ENCODE data around the gene HBQ1.
"Not testable (repeated sequence)": the region's sequence is repeated elsewhere in the genome, so short reads cannot be mapped to it uniquely, and the experiment has no call there.

HBQ1 gene

DNA sequence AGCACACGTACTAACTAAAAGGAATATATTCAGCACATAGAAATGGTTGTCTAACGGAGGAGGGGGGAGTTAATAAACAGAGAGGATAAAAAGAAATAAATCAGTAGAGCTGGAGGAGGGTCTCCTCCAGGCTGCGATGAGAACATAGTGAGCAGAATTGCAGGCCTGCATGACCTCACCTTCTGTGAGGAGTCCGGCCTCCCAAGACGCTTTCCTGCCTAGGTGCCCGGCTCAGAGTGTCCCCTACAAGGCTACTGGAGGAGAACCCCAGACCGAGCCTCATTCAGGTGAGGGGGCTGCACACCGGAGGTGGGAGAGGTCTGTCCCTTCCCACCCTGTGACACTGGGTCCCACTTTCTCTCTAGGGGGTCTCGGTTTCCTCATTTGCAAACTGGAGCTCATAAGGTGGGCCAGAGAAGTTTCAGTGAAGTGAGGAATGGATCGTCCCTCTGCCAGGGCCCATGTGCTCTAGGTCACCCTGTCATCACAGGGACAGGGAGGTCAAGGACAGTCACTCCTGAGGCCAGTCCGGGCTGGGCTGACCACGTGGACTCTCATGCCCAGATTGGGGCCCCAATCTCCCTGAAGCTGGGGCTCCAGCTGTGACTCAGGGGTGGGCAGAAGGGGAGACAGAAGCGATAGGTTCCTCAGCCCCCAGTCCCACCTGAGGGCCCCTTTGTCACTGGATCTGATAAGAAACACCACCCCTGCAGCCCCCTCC is 17.8 kb upstream of the HBQ1 start:
- DNase-seq = no peak

- DNase-seq = not testable (repeated sequence)
These were observed 17.1 kb upstream of the HBQ1 start for GRCh38 chr16:163139-163538.

DNA sequence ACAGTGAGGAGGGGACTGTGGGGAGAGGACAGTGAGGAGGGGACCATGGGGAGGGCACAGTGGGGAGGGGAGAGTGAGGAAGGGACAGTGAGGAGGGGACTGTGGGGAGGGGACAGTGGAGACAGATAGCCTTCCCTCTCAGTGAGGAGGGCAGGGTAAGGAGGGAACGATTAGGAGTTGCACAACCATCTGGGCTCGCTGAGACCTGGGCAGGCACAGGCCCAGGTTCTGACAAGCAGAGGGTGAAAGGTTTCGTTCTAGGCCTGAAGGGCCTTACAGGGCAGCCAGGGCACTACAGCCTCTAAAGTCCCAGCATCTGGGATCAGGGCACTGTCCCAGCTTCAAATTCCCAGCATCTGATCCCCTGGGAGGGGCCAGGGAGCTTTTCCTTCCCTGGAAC is 16.6 kb upstream of the HBQ1 start:
- not testable (repeated sequence) for DNase-seq

- not testable (repeated sequence) for DNase-seq
These were observed 16.0 kb upstream of the HBQ1 start for GRCh38 chr16:164134-164823.

DNA sequence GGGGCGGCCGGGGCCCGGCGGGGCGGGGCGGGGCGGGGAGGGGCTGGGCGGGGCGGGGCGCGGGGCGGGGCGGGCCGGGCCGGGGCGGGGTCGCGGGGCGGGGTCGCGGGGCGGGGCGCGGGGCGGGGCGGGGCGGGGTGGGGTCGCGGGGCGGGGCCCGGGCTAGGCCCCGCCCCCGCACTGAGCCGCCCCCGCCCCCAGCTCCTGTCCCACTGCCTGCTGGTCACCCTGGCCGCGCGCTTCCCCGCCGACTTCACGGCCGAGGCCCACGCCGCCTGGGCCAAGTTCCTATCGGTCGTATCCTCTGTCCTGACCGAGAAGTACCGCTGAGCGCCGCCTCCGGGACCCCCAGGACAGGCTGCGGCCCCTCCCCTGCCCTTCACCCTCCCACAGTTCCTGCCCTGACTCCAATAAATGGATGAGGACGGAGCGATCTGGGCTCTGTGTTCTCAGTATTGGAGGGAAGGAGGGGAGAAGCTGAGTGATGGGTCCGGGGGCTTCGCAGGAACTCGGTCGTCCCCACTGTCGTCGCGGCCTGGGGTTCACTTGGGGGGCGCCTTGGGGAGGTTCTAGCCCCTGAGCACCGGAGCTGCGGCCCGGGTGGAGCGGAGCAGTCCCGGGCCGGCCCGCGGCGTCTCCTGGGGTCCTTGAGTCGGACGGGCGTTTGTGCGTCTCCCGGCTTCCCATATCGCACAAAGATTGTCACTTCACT is 15.3 kb upstream of the HBQ1 start:
- peak in 1 of 2 experiments; percentile 47 for DNase-seq

- DNase-seq = peak in 1 of 2 experiments; percentile 47
These were observed 14.5 kb upstream of the HBQ1 start, which contains the start of gene HBM for GRCh38 chr16:165539-166374. HBM (plus strand) TSS chr16:165978; CDS start chr16:165998, 20 bp downstream.

- DNase-seq = no peak
These were observed 13.7 kb upstream of the HBQ1 start for GRCh38 chr16:166375-167121.

DNA sequence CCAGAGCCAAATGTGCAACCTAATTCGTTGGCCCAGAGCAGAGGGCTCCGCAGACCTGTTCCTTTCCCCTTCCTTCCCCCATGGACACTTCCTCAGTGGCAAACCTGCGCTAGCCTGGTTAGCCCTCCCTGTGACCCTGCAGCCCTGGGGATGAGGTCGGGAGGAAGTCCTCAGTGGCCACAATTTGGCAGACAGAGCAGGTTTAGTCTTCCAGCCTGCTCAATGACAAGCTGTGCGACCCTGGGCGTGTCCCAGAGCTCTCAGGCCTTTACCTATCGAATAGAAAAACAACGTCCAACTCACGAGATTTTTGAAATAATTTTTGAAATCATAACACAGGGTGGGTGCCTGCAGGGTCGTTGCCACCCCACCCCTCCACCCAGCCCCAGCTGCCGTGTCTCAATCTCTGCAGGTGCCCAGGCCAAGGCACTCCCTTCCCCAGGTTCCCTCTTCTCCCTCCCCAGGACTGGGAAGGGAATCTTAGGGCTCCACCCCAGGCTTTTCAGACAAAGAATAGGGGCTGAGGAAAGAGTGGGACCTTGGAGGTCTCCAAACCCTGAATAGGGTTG is 13.1 kb upstream of the HBQ1 start:
- DNase-seq = no peak

- no peak for DNase-seq
These were observed 11.8 kb upstream of the HBQ1 start for GRCh38 chr16:168424-168823.

- no peak for DNase-seq
These were observed 11.2 kb upstream of the HBQ1 start for GRCh38 chr16:169014-169413.

GRCh38 chr16:170088-170507 is 10.2 kb upstream of the HBQ1 start:
- not testable (repeated sequence) for DNase-seq

DNA sequence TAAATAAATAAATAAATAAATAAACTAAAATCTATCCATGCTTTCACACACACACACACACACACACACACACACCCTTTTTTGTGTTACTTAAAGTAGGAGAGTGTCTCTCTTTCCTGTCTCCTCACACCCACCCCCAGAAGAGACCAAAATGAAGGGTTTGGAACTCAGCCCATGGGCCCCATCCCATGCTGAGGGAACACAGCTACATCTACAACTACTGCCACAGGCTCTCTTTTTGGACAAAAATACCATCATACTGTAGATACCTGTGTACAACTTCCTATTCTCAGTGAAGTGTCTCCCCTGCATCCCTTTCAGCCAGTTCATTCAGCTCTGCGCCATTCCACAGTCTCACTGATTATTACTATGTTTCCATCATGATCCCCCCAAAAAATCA is 9.5 kb upstream of the HBQ1 start:
- no peak for DNase-seq

- DNase-seq = not testable (repeated sequence)
These were observed 7.8 kb upstream of the HBQ1 start, which contains the start of gene HBA2 for GRCh38 chr16:172374-172941. HBA2 (plus strand) TSS chr16:172876; CDS start chr16:172913, 37 bp downstream.

- not testable (repeated sequence) for DNase-seq
These were observed 6.9 kb upstream of the HBQ1 start for GRCh38 chr16:173211-173854.

GRCh38 chr16:173928-174769 is 6.1 kb upstream of the HBQ1 start:
- not testable (repeated sequence) for DNase-seq

DNA sequence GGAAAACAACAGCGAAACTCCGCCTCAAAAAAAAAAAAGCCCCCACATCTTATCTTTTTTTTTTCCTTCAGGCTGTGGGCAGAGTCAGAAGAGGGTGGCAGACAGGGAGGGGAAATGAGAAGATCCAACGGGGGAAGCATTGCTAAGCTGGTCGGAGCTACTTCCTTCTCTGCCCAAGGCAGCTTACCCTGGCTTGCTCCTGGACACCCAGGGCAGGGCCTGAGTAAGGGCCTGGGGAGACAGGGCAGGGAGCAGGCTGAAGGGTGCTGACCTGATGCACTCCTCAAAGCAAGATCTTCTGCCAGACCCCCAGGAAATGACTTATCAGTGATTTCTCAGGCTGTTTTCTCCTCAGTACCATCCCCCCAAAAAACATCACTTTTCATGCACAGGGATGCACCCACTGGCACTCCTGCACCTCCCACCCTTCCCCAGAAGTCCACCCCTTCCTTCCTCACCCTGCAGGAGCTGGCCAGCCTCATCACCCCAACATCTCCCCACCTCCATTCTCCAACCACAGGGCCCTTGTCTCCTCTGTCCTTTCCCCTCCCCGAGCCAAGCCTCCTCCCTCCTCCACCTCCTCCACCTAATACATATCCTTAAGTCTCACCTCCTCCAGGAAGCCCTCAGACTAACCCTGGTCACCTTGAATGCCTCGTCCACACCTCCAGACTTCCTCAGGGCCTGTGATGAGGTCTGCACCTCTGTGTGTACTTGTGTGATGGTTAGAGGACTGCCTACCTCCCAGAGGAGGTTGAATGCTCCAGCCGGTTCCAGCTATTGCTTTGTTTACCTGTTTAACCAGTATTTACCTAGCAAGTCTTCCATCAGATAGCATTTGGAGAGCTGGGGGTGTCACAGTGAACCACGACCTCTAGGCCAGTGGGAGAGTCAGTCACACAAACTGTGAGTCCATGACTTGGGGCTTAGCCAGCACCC is 5.0 kb upstream of the HBQ1 start:
- no peak for DNase-seq

DNA sequence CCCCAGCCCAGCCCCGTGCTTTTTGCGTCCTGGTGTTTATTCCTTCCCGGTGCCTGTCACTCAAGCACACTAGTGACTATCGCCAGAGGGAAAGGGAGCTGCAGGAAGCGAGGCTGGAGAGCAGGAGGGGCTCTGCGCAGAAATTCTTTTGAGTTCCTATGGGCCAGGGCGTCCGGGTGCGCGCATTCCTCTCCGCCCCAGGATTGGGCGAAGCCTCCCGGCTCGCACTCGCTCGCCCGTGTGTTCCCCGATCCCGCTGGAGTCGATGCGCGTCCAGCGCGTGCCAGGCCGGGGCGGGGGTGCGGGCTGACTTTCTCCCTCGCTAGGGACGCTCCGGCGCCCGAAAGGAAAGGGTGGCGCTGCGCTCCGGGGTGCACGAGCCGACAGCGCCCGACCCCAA is 4.3 kb upstream of the HBQ1 start:
- not testable (repeated sequence) for DNase-seq
